HUDEP-2 (cell line): ENCODE measurements around the gene JDP2.

Source experiments
- DNase-seq, 76 experiments: peaks; one replicate each; lab custom pipeline; 2025; ENCODE audit not compliant: unreplicated experiment in 76 of 76; lab: John Stamatoyannopoulos, UW

The JDP2 gene

DNA sequence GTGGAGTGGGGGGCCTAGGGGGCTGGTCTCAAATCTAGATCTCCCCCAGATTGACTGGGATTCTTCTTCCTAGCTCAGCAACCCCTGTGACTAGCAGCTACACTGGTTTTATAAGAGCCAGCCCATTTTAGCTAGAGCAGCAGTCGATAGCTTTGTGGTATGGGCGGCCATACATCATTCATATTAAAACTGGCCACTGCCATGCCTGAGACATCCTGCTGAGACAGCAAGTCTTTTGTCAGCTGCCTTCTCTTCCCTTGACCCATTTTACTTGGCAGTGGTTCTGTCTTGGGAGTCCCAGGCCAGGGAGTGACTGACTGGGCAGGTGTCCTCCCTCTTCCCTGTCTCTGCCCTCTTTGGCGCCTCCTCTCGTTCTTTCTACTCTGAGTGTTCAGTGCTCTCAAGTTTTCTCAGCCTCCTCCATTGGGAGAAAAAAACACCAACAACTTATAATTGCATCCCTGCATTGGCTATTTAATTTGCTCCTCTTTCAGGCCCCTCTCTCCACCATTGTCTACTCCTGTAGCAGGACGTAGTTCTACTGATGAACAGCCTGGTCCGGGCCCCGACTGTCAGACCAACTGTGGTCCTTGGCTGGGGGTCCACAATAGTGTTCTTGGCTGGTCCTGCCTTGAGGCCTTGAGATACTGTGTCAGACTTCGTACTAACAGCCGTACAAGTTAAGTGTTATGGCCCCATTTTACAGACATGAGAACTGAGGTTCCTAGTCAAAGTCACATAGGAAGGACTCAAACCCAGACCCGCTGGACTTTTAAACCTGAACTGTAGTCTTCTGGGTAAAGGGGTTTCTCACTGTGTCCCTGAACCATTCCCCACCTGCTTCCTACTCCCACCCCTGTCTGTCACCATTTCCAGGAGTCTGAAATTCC, 18.3 kb upstream of the JDP2 start:
- no peak for DNase-seq

DNA sequence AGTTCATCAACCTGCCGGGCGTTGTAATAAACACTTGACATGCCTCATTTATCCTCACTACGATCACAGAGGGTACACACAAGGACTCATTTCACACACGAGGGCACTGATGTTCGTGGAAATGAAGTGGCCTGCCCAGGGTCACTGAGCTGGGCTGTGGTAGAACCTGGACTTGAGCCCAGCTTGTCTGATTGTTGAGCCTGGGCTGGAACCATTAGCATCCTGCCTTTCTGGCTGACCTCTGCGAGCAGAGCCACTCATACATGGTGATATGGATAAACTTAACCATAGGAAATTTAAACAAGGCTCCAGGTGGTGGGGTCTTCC, 16.6 kb upstream of the JDP2 start:
- DNase-seq = no peak

DNA sequence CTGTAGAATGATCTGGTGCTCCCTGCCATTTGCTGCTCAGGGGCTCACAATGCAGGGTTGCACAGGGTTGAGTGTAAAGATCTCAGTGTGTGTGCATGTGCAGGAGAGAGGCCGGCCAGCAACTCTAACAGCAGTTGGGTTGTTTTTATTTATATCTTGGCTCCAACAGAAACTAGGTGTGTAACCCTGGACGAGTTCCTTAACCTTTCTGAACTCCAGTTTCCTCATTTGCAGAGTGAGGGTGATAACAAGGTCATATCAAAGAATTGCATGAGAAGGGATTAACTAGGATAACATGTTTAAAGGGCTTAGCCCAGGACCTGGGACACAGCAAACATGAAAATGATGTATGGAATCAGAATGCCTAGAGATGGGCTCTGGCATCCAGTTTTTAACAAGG, 14.8 kb upstream of the JDP2 start:
- no peak for DNase-seq

DNA sequence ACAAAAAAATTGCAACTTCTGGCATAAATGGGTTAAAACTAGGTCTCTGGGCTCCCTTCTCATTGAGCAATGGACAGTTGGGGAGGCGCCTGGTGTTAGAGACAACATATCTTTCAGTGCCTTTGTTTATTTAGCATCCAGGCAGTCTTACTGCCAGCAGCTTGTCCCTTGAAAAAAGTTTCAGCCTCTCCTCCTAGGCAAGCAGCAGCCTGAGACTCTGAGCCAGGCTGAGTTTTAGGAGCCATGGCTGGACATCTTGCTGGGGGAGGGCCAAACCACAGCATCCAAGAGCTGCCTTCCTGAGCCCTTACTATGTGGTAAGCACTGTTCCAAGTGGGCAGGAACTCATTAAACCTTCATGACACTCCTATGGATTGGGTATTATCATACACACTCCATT, 10.1 kb upstream of the JDP2 start:
- no peak for DNase-seq

DNA sequence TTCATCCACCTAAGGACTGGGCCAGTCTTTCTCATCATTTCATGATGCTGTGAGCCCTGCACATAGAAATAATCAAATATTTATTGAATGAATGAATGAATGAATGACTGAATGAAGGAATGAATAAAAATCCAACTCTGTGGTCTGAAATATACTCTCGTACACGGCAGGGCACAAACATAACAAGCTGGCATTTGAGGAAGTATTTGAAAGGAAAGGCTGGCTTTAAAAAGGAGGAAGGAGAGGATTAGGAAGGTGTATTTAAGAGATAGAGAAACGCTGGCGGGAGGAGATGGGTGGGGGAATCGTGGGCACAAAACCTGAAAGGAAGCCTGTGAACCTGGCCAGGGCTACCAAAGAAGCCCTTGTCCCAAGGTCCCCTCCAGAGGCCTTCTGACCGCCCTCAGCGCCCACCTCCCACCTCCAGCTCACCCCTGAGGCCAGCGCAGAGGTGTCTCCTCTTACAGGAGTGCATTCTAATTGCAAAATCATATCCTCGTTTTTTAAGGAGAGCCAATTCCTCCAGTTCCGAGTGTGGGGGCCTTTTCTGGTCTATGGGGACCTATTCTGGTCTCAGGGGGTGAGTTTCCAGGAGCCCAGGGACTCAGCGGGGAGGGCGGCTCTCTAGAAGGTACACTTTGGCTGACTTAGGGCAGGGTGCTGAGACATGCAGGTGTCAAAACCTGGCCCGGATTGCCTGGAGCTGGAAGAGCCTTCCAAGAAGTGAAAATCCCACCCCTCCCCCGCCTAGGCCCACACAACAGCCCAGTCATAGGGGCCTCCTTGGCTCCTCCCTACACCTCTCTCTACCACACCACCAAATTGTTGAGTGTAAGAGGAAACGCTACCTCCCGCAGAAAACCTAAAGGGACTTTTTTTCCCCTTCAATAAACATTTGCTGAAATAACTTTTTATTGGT, 8.7 kb upstream of the JDP2 start:
- DNase-seq = no peak

DNA sequence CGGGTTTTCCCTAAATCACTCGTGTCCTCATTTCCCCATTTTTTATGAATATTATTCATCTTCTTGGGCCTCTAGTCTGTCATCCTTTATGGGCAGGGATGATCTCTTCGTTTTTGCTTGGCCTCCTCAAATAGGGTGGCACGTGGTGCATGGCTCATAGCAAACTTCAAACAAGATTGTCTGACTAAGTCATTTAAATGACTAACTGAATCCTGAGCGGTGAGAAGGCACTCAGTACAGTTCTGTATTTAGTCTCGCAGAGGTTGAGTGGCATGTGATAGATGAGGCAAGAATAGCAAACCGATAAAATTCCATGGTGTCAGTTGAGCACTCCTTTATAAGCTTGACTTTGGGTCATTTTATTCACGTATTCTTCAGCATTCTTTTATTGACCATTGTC, 5.7 kb upstream of the JDP2 start:
- no peak for DNase-seq

DNA sequence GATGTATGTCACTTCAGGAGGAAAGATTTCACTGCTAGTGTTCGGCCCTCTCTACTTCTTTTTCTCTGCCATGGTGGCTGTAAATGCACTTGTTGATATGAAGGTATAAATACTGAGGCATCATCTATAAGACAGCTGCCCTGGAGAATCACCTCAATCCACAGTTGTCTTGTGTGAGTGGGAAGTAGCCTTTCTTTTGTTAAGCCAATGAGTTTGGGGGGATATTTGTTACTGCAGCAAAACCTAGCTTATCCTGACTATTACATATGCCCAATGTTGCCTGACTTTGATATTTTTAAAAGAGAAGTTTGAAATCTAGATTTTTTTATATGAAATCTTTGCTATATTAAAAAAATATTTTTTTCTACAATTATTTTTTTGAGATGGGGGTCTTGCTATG, 3.3 kb upstream of the JDP2 start:
- no peak for DNase-seq

DNA sequence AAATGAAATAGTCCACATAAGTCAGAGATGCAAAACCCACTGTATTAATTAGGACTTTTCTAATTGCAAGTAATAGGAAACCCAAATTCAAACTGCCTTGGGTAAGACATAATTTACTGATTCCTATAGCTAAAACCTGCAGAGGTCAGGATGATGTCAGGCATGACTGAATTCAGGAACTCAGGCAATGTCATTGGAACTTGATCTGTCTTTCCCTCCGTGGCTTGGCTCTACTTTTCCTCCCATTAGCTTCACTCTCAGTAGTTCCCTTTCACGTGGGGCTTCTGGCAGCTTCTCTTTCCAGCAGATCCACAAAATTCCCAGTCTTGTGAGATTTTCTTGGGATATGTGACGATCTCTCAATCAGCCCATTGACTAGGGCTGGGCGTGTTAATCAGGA, 2.4 kb upstream of the JDP2 start:
- DNase-seq = no peak

DNA sequence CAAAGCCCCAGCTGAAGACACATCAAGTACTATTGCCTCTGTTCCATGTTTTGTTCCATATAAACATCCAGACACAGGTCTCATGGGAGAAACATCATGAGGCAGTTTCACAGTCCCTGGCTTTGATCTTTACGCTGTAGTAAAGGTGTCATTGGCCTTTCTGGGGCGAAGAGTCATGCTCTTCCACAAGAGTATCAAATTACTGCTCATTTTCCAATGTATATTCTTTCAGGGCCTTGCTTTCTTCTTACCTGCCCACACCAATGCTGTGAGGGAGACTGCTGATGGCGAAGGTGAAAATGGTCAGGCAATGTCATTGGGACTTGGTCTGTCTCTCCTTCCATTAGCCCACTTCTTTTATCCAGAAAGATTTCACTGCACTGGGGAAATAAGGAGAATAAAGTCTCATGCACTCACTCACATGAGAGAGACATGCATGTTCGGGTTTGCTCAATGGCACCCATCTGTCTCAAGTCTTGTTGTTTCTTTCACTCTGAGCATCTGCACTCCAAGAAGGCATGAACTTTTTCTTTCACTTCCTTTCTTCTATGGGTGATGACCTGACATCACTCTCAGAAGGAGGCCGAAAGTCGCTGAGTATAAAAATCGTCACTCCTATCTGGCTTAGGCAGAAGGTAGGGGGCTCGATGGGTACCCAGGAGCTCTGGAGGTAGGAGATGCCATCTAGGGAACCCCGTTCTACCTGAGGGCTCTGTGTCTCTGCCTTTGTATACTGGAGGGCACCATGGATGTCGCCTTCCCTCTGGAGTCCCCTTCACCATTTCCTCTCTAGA, 1.3 kb upstream of the JDP2 start:
- no peak for DNase-seq

DNA sequence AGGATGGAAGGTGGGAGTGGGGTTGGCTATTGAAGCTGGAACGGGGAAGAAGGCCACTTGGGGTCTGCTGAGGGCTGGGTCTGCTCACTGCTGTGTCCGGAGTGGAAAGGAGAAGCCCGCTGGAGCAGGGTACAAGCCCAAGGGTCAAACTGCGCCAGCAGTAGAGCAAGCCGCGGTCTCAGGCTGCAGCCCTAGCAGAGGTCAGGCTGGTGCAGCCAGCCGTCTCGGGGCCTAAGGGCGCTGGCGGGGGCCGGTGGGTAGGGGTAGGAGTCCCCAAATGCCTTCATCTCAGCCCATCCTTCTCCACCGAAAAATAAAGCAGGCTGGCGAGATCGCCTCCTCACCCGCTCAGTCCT, 718 bp upstream of the JDP2 start:
- no peak for DNase-seq

DNA sequence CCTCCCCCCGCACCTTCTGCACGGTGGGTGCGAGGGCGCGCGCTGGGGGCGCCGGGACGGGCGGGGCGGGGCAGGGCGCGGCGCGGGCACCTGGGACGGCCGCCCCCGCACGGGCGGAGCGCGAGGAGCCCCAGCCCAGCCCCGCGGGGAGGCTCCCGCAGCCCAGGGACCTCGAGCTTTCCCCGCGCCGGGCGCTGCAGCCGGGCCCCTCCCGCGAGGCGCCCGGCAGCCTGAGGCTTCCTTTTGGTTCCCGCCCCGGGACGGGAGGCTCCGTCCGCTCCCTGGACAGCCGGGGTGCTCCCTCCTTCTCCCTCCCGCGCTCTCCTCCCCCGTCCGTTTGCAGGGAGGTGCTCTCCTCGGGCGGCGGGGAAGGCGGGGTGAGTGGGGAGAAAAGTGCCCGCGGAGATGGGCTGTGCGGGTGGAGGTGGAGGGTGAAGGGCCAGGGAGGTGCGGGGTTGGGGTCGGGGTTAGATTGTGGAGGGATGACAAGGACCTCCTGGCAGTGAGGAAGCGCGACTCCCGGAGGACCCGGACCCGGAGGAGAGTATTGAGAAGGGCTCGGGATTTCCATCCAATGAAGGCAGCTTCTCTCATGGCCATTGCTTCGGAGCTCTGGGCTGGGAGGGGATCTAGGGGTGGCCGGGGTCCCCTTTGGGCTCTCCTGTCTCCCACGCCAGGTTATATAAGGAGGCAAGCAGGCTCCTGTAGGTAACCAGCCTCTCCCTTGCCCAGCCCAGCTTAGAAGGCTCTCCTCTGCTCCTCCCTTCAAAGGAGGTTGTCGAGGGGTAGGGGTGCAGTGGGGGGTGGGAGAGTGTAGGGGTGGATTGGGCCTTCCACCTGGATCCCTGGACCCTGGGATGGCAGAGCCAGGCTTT, 645 bp downstream of the JDP2 start:
- no peak for DNase-seq

DNA sequence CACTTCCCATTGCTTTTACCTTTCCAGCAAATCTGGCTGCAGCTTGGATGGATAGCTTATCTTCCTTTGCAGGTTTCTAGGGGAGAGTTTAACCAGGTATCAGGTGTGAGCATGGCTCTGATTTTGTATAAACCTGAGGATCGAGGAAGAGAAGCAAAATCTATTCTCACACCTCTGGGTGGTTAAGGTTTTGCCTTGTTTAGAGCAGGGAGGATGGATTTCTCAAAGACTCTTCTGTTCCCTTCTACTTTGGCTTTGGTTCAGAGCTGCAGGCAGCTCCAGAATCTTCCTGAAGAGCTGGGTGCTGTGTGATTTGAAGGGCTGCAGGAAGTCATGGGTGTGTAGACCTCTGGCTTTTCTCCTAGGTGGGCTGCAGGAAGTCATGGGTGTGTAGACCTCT, 1.7 kb downstream of the JDP2 start:
- DNase-seq = no peak

DNA sequence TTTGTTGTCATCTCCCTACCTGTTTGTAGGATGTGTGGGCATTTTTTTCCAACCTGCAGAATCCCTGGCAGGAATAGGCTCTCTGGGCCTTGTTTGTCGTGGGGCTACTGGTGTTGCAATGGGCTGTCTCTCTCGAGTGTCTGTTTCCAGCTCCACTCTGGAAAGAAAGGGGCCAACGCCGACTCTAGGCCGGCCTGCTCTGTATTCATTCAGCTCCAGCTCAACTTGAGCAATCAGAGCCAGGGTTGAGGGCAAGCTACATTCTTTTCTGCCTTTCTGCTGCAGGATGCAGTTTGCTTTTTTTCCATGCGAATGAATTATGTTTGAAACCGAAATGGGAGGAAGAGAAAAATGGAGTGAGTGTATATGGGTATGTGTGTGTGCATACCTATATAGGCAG, 2.3 kb downstream of the JDP2 start:
- DNase-seq = no peak

DNA sequence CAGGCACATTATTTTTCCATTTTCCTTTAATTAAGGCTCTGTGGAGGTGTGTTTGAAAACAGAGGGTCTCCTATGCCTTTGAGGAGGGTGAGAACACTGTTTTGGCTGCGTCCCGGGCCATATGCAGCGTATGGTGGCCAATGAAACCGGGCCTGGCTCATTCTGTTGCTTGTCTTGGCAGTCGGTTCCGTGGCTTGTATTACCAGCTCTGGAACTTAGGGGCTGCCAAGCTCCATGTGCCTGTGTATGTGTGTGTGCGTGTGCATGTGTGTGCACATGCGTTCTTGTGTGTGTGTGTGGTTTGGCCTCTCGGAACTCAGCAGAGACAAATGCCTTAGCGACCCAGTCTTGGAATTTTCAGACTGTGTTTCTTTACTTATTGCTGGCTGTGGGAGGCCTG, 2.7 kb downstream of the JDP2 start:
- DNase-seq = no peak

DNA sequence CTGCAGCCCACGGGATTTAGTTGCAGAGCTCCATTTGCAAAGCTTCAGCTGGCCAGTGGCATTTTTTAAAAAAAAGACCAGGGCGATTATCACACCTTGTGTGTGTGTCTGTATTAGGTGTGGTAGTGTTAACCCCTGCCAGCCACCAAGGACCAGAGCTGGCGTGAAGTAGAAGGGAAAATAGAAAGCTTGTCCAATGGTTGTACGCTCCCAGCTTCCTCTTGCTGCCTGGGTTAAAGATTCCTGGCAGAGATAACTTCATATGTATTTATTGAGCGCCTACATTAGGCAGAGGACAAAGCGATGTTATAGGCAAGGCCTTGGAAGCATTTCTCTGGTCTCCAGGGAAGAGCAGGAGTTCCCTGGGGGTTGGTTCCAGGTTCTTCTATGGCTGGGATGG, 3.2 kb downstream of the JDP2 start:
- DNase-seq = no peak

DNA sequence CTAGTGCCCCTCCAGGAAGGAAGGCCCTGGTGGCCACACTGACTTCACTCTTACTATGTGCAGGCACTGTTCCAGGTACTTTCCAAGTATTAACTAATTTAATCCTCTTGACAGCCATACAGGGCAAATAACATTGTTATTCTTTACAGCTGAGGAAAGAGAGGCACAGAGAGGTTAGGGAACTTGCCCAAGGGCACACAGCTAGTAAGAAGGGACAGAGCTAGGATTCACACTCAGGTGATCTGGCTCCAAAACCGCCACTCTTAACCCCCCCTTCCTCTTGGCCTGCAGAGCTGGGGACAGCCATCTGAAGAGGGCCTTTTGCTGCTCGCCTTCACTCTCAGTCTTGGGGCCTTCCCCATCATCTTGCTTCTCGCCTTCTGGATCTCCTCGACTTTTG, 4.0 kb downstream of the JDP2 start:
- no peak for DNase-seq

DNA sequence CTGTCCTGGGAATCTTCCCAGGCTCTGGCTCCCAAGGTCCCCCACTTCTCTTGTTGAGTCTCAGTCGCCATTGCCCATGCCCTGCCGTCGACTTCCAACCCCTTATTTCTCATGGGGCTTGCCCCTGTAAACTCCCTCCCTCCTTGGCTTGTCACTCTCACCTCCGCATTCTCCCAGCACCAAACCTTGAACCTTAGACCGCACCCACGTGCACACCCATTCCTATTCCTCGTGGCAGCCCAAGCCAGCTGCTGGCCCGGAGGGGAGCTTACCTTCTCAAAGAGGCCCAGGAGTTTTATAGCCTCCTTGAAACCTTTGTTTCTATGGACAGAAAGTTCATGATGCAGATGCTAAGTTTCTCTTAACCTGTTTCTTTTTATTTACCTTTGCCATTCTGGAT, 4.6 kb downstream of the JDP2 start:
- DNase-seq = no peak

DNA sequence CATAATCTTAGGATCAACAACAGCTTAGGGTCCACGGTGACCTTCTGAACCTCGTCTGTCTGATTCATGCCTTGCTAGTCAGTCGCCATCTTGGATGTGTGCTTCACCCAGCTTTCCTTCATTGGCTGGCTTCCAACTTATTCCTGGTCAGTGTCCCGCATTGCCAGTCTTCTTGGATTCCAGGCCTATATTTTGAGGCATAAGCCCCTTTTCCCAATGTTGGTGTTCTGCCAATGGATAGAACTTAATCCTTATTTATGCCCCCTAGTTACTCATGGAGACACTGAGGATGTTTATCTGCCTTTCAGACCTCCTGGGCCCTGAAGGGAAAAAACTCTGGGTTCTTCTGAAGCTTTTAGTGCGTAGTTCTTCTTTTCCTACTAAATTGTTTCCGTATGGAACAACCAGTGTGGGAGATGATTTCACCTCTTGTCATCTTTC, 5.8 kb downstream of the JDP2 start:
- no peak for DNase-seq

DNA sequence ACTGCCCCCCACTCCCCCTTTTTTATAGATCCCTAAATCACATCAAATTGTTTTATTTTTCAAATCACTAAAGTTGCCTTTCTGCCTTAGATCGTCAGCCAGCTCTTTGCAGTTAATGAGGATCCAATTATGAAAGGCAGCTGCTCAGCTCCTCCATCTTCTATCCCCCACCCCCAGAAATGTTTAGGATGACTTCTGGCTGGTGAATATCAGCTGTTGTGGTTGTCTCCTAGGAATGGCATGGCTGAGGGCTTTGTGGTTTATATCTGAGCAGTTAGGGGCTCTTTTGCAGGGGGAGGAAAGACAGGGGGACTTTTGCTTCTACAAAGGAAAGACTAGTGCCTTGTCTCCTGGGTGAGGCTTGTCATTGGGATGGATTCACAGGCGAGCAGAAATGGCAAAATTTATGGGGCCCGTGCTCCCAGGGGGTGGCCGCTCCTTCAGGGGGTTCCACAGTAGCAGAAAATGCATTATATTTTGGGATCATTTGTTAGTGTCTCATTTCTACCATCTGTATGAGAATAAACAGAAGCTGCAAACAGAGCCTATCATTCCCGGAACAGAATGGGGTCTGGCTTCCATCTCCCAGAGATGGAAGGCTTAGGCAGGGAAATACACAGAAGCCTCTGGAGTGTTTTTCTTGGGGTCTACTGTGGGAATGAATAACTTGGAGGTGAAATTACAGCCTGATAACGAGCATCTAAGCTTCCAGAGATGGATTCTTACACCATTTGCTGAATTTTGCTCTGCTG, 6.5 kb downstream of the JDP2 start:
- DNase-seq = no peak

DNA sequence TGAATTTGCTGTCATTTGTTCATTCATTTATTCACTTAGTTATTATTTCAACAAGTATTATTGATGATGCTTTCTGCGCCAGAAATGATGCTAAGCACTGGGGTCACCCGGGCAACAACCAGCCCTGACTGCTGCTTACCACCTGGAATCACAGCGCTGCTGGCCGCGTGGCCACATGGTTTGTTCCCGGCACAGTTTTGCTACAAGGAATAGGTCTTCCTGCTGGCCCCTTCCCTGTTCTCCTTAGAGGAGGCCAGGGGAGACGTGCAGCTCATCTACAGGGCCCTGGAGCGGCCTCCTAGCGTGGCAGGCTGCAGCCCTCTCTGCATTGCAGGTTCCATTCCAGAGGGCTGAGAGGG, 7.0 kb downstream of the JDP2 start:
- DNase-seq = no peak
